Ovary (tissue), 3 donors: ENCODE measurements around the gene AIG1.

ENCODE experiments used
- CTCF ChIP-seq, 3 donors: fragments of 450-650 bp in 2 of 3; fragments of 200-600 bp in 1 of 3; IDR thresholded peaks; one replicate each; pipeline versions ENCODE4 v1.5.1 to v1.8.0; 2016 to 2022; ENCODE audit warnings: antibody characterized with exemption in 3 of 3, mild to moderate bottlenecking in 1 of 3
- EP300 ChIP-seq: sonication (generic); formaldehyde crosslinking; IDR thresholded peaks from one replicate; pipeline ENCODE4 v1.6.1; 2017; ENCODE audit warnings: antibody characterized with exemption
- POLR2A ChIP-seq: fragments of 450-650 bp; IDR thresholded peaks from one replicate; pipeline ENCODE4 v1.6.1; 2017; ENCODE audit warnings: antibody characterized with exemption, mild to moderate bottlenecking, moderate library complexity
- donor health status: DM: no; HTN: no; CAD: no.

- no peak for TF ChIP-seq POLR2A
- TF ChIP-seq CTCF (IDR thresholded peaks at IDR 0.05), result no peak
- no peak for TF ChIP-seq EP300
These were observed 64.8 kb downstream of the AIG1 start for GRCh38 chr6:143125455-143125854.
